Measurements from ENCODE around the gene CXCL11. TPM values are rescaled to one million over a fixed set of nuclear protein-coding genes. Genes with fewer than 3 reads are reported as not detected.

Gene CXCL11
- total RNA-seq, 1 experiment from 2014 or later, result 0.26 TPM

Other genes starting within 250 kb of the CXCL11 start
- not detected in 2 replicates for gene PPEF2, start 133.6 kb downstream of the CXCL11 start, total RNA-seq (2014; rRNA removed; shearing (Covaris generic))
- gene NAAA, start 95.1 kb downstream of the CXCL11 start, total RNA-seq (2014; rRNA removed; shearing (Covaris generic)), result 0.16 and 0.80 TPM in 2 replicates
- 42.6 and 44.0 TPM in 2 replicates for gene SDAD1, start 45.1 kb downstream of the CXCL11 start, total RNA-seq (2014; rRNA removed; shearing (Covaris generic))
- 0.13 and 0.21 TPM in 2 replicates for gene CXCL9, start 28.6 kb downstream of the CXCL11 start, total RNA-seq (2014; rRNA removed; shearing (Covaris generic))
- gene CXCL10, start 12.6 kb downstream of the CXCL11 start, total RNA-seq (2014; rRNA removed; shearing (Covaris generic)), result not detected in 2 replicates
- gene ART3, start 38.6 kb upstream of the CXCL11 start, total RNA-seq (2014; rRNA removed; shearing (Covaris generic)), result 8.5 and 9.7 TPM in 2 replicates
- gene NUP54, start 112.3 kb upstream of the CXCL11 start, total RNA-seq (2014; rRNA removed; shearing (Covaris generic)), result 32.0 and 36.2 TPM in 2 replicates
- 225 and 226 TPM in 2 replicates for gene SCARB2, start 177.8 kb upstream of the CXCL11 start, total RNA-seq (2014; rRNA removed; shearing (Covaris generic))
- gene FAM47E, start 215.7 kb upstream of the CXCL11 start, total RNA-seq (2014; rRNA removed; shearing (Covaris generic)), result 0.16 and 1.4 TPM in 2 replicates